MM.1S (cell line): ENCODE data around the gene GPR108.

ENCODE experiments used
- DNase-seq: peaks from one replicate; pipeline ENCODE4 v3.0.0-alpha.2; 2015
- H2AFZ ChIP-seq: fragments of 300-600 bp; sonication (generic); 2 replicates; pipeline ENCODE4 v1.6.0; 2016; ENCODE audit warnings: antibody characterized with exemption, low read length
- H3F3A ChIP-seq: fragments of 300-600 bp; sonication (generic); 2 replicates; pipeline ENCODE4 v1.6.1; 2016; ENCODE audit warnings: mild to moderate bottlenecking, antibody characterized with exemption, low read length, moderate library complexity, mixed read lengths; ENCODE audit not compliant: insufficient read depth
- H3K27ac ChIP-seq: fragments of 300-600 bp; sonication (generic); 2 replicates; pipeline ENCODE4 v1.5.1; 2016; ENCODE audit warnings: mild to moderate bottlenecking, low read length
- H3K27me3 ChIP-seq: fragments of 300-600 bp; sonication (generic); replicated peaks from 2 replicates; pipeline ENCODE4 v1.6.0; 2016; ENCODE audit warnings: low read length; ENCODE audit not compliant: insufficient read depth
- H3K36me3 ChIP-seq: fragments of 300-600 bp; sonication (generic); replicated peaks from 2 replicates; pipeline ENCODE4 v1.6.1; 2016; ENCODE audit warnings: mild to moderate bottlenecking, low read length, mixed read lengths; ENCODE audit not compliant: insufficient read depth
- H3K4me1 ChIP-seq: fragments of 300-600 bp; sonication (generic); 2 replicates; pipeline ENCODE4 v1.6.1; 2016; ENCODE audit warnings: low read length, mixed read lengths
- H3K4me2 ChIP-seq: fragments of 300-600 bp; sonication (generic); 2 replicates; pipeline ENCODE4 v1.6.0; 2016; ENCODE audit warnings: low read depth, low read length
- H3K4me3 ChIP-seq: fragments of 300-600 bp; sonication (generic); 2 replicates; pipeline ENCODE4 v1.5.1; 2016; ENCODE audit warnings: low read length, mixed read lengths
- H3K79me2 ChIP-seq: fragments of 300-600 bp; sonication (generic); 2 replicates; pipeline ENCODE4 v1.6.1; 2016; ENCODE audit warnings: mixed run types, low read length, mixed read lengths
- H3K9ac ChIP-seq: fragments of 300-600 bp; sonication (generic); 2 replicates; pipeline ENCODE4 v1.6.1; 2016; ENCODE audit warnings: low read length, mixed read lengths
- H3K9me2 ChIP-seq: fragments of 300-600 bp; sonication (generic); replicated peaks from 2 replicates; pipeline ENCODE4 v1.6.1; 2016; ENCODE audit warnings: mild to moderate bottlenecking, low read length, mixed read lengths; ENCODE audit not compliant: insufficient read depth
- H3K9me3 ChIP-seq: fragments of 300-600 bp; sonication (generic); replicated peaks from 2 replicates; pipeline ENCODE4 v1.6.1; 2016; ENCODE audit warnings: mild to moderate bottlenecking, low read length, mixed read lengths; ENCODE audit not compliant: insufficient read depth
- H4K20me1 ChIP-seq: fragments of 300-600 bp; sonication (generic); 2 replicates; pipeline ENCODE4 v1.6.1; 2016; ENCODE audit warnings: mild to moderate bottlenecking, low read length, moderate library complexity, mixed read lengths; ENCODE audit not compliant: insufficient read depth
- CTCF ChIP-seq: fragments of 300-600 bp; sonication (generic); IDR thresholded peaks from 2 replicates; pipeline ENCODE4 v1.5.1; 2016; ENCODE audit warnings: antibody characterized with exemption, low read length, mixed read lengths
- EZH2 ChIP-seq: fragments of 300-600 bp; sonication (generic); optimal IDR thresholded peaks from 2 replicates; pipeline ENCODE3; 2017; ENCODE audit warnings: low read depth, mild to moderate bottlenecking, antibody characterized with exemption, low read length, mixed read lengths
- EZH2phosphoT487 ChIP-seq: fragments of 300-600 bp; sonication (generic); IDR thresholded peaks from 2 replicates; pipeline ENCODE4 v1.6.1; 2018; ENCODE audit warnings: antibody characterized with exemption, low read length

The GPR108 gene

GRCh38 chr19:6705931-6706632 lies 31.3 kb downstream of the GPR108 start:
- Histone ChIP-seq H3K4me1 (no peaks in the 10 kb centered on the region), H3K79me2 (no peaks in the 10 kb centered on the region), H3K9ac (no peak overlapping the region), H3K9me3 (no peaks in the 10 kb centered on the region), H4K20me1 (no peaks in the 10 kb centered on the region), H3K27ac (no peak overlapping the region), H3K9me2 (no peaks in the 10 kb centered on the region), H3F3A (no peaks in the 10 kb centered on the region), H3K36me3 (no peaks in the 10 kb centered on the region), H3K4me2 (no peak overlapping the region), H3K4me3 (no peak overlapping the region), H3K27me3 (peaks cover 83% of the 10 kb centered on the region), H2AFZ (no peak overlapping the region)
- TF ChIP-seq EZH2 (no peak), EZH2phosphoT487 (no peak), CTCF (no peak)
- no peak for DNase-seq

- Histone ChIP-seq H3K4me3 (no peak overlapping the region), H3F3A (no peaks in the 10 kb centered on the region), H3K9me2 (no peaks in the 10 kb centered on the region), H3K27me3 (peaks cover 78% of the 10 kb centered on the region), H3K36me3 (no peaks in the 10 kb centered on the region), H3K9ac (no peak overlapping the region), H3K79me2 (no peaks in the 10 kb centered on the region), H2AFZ (no peak overlapping the region), H3K27ac (no peak overlapping the region), H3K4me2 (no peak overlapping the region), H3K9me3 (no peaks in the 10 kb centered on the region), H3K4me1 (no peaks in the 10 kb centered on the region), H4K20me1 (no peaks in the 10 kb centered on the region)
- no peak for TF ChIP-seq EZH2
- TF ChIP-seq CTCF = no peak
- no peak for TF ChIP-seq EZH2phosphoT487
- no peak for DNase-seq
Observed at GRCh38 chr19:6700586-6701316, 36.6 kb downstream of the GPR108 start.

DNA sequence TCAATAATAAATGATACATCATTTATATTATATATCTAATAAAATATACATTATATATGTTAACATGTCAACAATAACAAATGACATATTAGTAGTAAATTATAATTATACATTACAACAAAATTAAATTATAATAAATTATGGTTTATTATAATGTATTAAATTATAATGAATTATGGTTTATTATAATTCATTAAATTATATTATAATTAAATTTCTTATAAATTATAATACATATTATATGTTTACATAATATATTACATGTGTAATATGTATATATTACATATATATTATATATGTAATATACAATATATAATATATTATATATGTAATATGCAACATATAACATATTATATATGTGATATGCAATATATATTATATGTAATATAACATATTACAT lies 37.4 kb downstream of the GPR108 start:
- no peaks in the 10 kb centered on the region for H3K4me1 ChIP-seq
- DNase-seq = no peak
- H3K27ac ChIP-seq = no peak overlapping the region
- no peaks in the 10 kb centered on the region for H3F3A ChIP-seq
- TF ChIP-seq EZH2phosphoT487 (no peak), CTCF (no peak), EZH2 (no peak)
- H2AFZ ChIP-seq = no peak overlapping the region
- no peaks in the 10 kb centered on the region for H3K79me2 ChIP-seq
- H3K36me3 ChIP-seq = no peaks in the 10 kb centered on the region
- H3K4me3 ChIP-seq = no peak overlapping the region
- H3K27me3 ChIP-seq = peaks cover 81% of the 10 kb centered on the region
- H3K4me2 ChIP-seq = no peak overlapping the region
- no peaks in the 10 kb centered on the region for H3K9me3 ChIP-seq
- no peaks in the 10 kb centered on the region for H4K20me1 ChIP-seq
- H3K9me2 ChIP-seq = no peaks in the 10 kb centered on the region
- no peak overlapping the region for H3K9ac ChIP-seq
